Left renal cortex interstitium (tissue), 4 donors: ENCODE measurements around the gene GPC3. TPM values are rescaled to one million over a fixed set of nuclear protein-coding genes. Genes with fewer than 3 reads are reported as not detected.

ENCODE experiments used
- DNase-seq, 4 donors: peaks; one replicate each; pipeline ENCODE4 v3.0.0-alpha.2; 2013; ENCODE audit warnings: low read depth in 4 of 4, low spot score in 2 of 4, missing footprints in 1 of 4
- polyA plus RNA-seq, 4 donors: library from polyadenylated mRNA; unstranded; fragments of 120-200 nt; gene quantifications; one replicate each; pipeline ENCODE4 v1.2.1, GENCODE V29; 2013; ENCODE audit not compliant: insufficient read length in 4 of 4

Gene GPC3
- polyA plus RNA-seq, 4 donors: 942 to 1,302 (median 1,241) TPM

DNA sequence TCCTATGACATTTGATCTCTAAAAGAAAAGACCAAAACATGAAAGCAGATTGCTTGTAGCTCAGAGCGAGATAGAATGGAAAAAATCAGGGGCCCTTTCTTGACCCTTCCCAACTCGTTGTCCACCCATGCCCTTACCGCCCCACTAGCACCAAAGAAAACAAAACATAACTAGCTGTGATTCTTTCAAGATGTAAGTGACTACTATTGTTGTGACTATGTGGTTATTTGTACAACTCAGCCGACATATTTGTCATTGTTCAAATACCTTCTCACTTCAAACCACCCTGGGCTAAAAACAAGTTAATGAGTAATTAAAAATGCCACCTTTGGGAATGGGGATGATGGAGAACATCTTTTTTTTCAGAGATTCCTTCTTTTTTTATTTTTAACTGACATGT, 399.0 kb downstream of the GPC3 start:
- DNase-seq: no peak

DNA sequence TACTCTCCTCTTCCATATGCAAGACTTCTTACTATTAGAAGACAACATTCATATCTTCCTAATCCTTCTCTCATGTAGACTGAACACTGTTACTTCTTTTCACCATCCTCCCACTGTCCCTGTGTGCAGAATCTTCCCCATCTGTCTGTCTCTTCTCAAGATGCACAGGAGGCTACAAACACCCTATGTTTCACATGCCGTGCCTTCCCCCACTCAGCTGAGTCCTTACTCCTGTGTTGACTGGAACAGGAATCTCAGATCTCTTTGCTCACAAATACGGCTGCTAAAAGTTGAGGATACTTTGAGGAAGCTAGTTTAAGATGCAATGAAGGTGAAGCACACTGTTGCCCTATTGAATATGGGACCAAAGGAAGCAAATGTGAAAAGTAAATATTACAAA, 401.6 kb downstream of the GPC3 start:
- no peak for DNase-seq

DNA sequence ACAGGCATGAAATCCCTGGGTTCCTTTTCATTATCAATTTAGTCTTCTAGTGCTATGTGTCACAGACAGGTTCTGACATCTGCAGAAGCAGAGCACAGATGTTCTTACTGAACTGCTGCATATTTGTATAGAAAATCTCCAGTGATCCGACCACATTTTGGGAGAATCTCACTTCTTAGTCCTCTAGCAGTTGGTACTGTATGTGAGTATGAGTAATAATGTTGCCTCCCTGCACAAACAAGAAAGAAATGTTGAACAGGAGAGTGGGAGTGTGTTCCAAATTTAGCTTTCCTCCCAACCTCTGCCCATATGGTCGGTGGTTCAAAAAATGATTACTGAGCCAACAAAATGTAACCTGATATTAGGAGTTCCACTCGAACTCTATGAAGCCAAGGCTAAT, 404.8 kb downstream of the GPC3 start:
- DNase-seq: no peak

DNA sequence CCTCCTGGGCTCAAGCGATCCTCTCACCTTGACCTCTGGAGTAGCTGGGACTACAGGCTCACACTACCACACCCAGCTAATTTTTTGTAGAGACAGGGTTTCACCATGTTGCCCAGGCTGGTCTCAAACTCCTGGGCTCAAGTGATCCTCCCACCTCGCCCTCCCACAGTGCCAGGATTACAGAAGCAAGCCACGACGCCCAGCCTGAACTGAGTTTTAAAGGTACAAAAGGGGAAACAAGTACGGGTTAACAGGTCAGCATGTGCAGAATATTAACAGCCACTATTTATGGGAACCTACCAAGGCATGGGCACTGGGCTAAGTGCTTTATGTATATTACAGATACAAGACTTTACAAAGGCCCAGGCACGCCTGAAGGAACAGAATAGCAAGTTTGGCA, 405.8 kb downstream of the GPC3 start:
- DNase-seq: no peak

DNA sequence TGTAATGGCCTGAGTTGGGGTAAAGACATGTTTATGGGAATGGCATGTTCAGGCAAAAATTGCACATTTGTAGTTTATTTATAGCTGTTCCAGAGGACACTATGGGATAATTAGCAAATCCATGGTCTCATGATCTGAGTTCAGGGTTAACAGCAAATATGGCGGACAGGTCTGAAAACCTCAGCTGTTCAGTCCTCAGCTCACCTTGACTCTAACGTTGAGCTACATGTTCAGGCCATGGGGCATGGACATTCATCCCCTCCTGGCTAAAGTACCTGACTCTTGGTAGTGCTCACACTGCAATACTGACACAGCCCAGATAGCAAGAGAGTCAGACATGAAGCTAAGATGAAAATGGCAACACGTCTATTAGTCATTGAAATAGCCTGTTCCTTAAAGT, 408.5 kb downstream of the GPC3 start:
- DNase-seq: no peak

DNA sequence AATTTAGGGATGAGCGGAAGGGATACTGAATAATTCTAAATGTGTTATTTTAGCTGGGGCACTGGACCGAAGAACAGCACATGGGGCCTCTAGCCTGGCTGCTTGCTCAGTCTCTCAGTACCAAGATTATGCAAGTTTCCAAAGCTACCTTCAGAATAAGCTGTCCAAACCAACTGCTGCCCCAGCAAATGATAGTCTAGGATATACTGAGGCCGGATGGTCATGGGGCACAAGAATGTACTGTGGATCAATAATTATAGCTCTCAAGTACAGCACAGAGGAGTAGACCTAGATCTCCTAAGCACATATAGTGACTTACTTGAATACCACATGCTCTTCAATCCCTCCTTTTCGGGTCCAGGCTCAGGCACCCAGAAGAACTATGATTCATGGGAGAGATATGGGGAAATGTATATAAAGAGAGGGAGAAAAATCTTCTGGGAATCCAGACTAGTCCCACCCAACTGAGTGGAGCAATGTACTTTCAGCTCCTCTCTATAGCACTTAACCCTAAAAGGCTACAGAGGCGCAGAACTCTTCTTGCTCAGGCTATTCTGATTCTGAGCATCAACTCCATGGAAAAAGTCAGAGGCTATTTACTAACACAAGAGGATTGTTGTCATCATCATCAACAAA, 409.8 kb downstream of the GPC3 start:
- DNase-seq: no peak

DNA sequence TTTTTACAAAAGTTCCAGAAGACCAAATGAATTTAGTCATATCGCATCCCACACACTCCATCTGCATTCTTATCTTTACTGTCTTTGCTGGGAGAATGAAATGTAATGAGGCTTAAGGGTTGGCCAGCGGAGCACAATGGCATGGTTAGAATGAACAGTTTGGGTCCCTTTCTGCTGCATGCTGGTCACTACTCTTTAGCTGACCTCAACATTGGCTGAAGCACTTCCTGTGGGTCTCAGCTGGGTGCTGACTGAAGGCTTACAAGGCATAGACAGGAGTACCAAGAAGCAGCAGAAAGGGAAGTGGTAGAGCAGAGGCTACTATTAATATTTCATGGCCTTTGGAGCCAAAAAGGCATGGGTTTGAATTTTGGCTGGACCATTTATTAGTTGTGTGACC, 410.7 kb downstream of the GPC3 start:
- no peak for DNase-seq

DNA sequence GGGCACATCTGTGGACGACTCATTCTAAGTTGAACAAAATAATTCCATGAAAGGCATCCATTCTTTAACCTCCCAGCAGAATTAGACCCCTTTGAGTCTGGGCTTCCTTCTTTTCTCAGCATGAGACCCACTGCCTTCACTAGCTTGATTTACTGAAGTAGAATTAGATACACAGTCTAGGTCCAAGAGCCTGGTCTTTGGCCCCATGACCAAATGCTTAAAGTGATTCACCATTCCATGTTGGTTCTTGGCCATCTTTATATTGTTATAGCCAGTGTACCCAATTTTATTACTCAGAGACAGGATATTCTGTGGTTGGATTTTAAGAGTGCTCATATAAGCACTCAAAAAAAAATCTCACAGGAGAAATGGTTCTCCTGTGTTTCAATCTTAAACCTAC, 414.8 kb downstream of the GPC3 start:
- no peak for DNase-seq

DNA sequence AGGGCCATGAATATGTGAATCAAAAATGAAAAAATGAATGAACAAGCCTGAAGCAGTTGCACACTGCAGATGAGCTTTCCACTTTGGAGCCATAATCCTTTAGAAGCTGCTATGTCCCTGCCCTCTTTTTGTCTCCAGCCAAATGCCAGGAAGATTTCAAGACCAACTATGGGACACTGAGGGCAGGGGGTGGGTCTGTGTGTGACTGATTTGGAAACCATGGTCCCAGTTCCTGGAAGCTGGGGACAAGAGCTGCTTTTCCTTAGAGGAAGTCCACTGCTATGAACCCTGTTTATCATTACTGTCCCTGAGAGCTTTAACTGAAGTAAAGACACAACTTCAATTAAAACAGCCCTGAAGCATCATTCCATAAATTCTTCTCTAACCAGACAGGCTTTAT, 416.2 kb downstream of the GPC3 start:
- DNase-seq: no peak

DNA sequence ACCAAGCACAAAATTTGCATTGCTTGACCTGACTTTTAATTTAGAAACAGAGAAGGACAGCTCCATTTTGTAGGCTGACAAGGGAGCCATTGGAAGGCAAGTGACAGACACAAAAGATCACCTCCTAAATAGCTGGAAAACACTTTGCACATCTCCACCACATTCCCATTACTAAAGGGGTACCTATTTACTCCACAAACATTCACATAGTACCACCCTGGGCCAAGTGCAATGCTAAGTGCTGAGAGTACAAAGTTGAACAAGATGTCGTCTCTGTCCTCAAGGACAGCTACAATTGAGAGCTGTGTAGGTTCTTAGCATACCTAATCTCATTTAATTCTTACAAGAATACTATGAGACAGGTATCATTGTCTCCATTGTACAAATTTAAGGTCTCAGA, 417.3 kb downstream of the GPC3 start:
- DNase-seq: no peak

DNA sequence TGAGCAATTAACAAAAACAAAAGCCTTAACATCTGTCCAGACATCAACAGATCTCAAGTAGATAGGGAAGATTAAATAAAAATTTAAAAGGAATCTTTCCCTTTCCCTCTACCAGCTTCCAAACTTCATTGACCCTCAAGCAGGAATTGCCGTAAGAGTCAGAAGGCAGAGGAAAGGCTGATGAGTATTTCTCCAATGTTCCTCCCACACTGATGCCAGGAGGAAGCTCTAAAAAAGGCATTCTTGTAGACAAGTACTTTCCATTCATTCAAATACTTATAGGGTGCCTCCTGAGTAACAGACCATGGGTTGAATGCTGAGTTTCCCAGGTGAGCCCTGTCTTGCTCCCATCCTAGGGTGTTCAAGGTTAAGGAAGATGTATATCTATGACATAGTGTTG, 418.5 kb downstream of the GPC3 start:
- no peak for DNase-seq

DNA sequence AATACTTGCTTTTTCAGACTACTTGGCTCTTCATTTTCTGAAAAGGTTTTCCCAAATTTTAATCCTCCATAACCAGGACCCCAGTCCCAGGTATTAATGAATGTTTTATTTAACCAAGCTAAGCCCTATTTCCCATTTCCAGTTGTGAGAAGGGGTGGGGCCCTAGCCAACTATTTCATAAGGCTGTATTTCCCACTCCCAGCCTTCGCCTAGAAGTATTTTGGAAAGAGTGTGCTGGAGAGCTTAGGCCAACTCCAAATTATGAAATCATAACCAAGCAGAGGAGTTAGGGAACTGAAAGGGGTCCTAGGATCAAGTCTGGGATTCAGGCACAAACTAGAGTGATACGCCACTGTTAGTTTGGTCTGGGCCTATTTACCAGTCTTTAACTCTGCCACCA, 421.7 kb downstream of the GPC3 start:
- no peak for DNase-seq

DNA sequence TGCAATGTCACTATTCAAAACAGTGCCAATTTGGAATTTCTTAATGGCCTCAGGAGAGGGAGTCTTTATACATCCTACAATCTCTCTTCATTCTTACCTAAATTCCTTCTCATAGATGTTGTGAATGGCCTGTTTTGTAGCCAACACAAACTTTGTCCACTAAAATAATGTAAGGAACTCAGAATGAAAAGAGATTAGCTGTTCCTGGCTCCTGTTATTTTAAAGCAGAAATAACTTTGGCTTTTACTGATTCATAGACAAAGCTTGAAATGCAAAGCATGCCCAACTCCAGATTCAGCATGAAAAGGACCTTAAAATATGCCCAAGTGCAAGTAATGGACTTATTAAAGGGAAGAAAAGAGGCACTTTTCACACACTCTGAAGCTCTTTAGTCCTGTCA, 424.1 kb downstream of the GPC3 start:
- DNase-seq: no peak

DNA sequence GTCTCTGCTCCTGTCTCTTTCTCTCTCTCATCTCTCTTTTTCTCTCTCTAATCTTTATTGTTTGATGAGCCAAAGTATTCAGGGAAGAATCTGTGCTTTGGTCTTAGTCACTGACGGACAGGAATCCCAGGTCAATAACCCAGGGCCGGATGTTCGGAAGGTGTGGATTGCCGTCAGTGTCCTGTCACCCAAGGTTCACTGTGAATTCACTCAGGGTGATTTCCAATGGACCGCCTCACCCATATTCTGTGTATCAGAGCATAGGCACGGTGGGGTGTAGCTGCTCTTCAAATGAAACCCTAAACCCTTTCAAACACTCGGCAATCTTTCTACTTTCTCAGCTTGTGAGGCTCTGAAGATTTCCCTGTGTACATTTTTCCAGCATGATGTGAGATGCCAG, 425.5 kb downstream of the GPC3 start:
- no peak for DNase-seq

DNA sequence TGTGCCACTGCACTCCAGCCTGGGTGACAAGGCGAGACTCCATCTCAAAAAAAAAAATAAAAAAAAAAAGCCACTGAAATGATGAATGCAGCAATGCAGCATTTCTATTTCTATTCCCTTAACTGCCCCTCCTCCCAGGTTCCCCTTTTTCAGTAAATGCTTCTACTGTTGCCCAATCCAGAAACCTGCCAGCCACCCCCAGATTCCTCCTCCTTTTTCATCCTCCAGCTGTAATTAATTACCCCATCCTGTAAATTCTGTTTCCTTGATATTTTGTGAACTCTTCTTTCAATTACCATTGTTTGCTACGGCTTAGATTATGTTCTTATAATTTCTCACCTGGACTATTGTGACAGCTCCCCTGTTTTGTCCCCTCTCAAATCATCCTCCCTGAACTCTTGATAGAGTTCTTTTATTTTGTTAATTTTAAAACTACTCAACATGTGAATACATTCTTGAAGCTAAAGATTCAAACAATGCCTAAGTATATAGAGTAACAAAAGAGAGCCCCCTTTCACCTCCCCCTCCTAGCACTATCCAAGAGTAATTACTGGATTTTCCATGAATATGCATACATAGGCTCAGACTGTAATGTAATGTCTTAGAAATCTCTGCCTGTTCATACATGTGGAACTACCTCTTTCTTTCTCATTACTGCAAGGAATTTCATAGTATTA, 429.5 kb downstream of the GPC3 start:
- no peak for DNase-seq

DNA sequence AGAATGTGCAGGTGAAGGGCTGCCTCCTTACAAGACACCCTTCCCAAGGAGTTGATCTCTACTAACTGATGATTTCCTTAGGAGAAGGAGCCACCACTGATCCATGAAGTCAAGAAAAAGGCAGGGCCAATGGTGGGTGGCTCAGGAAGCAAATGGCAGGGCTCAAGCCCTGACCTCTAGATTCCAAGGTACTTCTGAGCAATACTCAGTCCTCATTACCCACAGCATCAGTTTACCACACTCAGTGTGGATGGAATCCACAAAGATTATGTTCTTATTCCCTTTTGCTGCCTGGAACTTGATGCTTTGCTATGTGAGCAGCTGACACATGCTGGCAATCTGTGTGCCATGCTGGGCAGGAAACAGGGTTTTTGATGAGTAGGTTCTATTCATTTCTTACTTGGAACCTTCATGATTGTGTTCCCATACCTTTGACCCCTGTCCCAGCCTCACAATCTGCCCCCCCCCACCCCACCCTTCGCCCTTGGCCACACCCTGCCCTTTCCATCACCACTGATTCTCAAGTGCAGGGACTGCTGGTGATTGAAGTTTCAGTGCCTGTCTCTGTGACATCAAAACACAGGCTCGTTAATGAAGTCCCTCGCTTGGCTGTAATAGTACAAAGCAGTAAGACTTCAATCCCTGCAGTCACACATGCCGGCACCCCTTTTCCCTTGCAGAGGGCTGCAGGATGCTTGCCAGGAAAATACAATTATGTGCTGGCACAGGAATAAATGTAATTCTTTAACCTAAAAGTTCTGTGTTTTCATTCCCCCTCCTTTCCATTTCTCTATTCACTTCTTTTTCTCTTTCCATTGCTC, 434.5 kb downstream of the GPC3 start:
- no peak for DNase-seq

DNA sequence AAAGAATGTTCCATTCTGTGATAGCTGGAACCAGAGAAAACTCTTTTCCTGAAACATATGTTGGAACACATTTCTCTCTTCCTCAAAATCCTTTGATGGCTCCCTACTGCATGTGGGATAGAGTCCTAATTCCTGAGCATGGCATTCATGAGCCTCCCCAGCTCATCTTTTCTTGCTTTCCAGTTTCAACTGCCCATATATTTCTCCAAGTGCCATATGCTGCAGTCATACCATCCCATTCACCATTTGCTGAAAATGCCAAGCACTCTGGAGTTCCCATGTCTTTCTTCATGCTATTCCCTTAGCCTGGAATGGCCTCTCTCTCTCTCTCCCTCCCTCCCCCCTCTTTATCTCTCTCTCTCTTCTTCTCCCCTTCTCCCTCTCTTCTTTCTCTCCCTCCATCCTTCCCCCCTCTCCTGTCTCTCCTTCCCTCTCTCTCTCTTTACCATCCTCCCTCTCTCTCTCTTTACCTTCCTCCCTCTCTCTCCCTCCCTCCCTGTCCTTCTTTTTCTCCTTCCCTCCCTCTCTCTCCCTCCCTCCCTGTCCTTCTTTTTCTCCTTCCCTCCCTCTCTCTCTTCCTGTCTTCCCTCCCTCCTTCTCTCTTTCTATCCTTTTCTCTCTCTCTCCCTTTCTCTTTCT, 436.0 kb downstream of the GPC3 start:
- no peak for DNase-seq

DNA sequence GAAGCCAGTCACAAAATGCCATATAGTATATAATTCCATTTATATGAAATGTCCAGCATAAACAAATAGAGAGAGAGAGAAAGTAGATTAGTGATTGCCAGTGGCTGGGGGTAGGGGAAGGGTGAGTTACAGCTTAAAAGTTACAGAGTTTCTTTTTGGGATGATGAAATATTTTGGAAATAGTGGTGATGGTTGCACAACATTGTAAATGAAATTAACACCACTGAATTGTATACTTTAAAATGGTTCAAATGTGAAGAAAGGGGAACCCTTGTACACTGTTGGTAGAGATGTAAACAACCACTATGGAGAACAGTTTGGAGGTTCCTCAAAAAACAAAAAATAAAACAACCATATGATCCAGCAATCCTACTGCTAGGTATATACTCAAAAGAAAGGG, 439.0 kb downstream of the GPC3 start:
- no peak for DNase-seq

DNA sequence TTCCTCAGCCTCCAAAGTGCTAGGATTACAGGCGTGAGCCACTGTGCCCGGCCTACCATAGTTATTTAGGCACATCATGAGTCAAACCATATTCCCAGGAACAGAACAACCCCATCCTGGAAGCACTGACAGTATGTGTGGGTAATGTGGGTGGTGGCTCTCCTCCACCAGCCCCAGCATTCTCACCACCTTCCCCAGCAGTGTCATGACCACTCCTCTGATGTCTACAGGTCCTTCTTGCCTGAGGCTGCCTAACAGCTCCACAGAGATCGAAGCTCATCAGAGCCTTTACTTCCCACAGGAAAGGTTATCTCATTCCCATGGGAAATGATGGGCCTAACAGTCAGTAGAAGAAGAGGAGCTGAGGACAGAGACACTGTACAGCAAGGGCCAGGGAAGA, 440.6 kb downstream of the GPC3 start:
- no peak for DNase-seq

DNA sequence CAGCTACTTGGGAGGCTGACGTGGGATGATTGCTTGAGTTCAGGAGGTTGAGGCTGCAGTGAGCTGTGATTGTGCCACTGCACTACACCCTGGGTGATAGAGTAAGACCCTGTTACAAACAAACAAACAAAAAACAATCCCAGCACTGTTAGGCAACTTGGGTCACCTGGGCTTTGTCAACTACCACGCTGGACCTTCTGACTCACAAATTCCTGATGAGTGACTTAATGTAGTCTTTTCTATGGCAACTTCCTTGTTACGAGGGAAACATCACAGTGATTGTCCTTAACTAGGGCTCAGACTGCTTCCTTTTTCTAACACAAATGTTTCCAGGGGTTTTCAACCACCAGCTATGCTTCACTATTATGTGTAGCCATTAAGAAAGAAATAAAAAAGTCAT, 441.3 kb downstream of the GPC3 start:
- no peak for DNase-seq

DNA sequence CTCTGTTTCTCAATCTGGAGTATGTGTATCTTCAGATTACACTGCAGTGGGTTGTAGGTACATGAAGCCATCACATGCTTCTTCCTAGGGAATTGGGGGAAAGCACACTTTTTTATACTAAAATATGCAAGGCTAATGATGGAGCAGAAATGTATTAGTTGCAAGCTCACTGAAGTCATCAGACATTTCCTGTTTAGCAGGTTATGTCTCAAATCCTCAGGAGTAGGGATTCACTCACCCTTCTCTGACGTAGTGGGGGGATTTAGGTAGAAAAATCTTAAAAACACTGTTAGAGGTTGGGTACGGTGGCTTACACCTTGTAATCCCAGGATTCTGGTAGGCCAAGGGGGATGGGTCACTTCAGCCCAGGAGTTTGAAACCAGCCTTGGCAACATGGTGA, 441.7 kb downstream of the GPC3 start:
- no peak for DNase-seq

DNA sequence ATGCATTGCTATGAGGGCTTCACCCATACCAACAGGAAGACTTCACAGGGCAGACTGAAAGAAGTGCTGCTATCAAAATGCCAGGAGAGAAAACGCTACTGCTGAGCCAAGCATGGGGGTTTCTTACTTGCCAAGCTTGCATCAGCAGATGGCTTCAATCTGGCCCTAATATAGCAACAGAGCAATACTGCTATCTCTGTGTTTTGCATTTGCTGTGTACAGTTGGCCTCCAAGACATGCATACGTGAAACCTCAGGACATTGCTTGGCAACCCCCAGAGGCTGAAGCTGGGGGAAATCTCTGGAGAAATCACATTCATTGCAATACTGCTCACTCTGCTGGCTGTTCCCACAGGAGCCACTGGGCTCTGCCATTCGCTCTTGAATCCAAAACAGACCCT, 442.9 kb downstream of the GPC3 start:
- DNase-seq: no peak
